AG09319 (cell line): ENCODE measurements around the gene C20orf141.

Source experiments
- DNase-seq: peaks from one replicate; pipeline ENCODE4 v3.0.0-alpha.2; 2010; ENCODE audit warnings: low read depth; ENCODE audit errors: extremely low read depth
- CTCF ChIP-seq: IDR thresholded peaks from 2 replicates; pipeline ENCODE4 v1.5.1; 2011; ENCODE audit warnings: low read depth, mild to moderate bottlenecking, inconsistent platforms, low read length, moderate library complexity

Gene C20orf141

GRCh38 chr20:2800521-2801285 is 14.1 kb upstream of the C20orf141 start, which contains the start of gene CPXM1:
CPXM1 (minus strand) TSS chr20:2800627; CDS start chr20:2800572, 55 bp downstream.
- no peak for DNase-seq
- TF ChIP-seq CTCF: no peak

GRCh38 chr20:2801286-2801728 is 13.5 kb upstream of the C20orf141 start:
- TF ChIP-seq CTCF: no peak
- DNase-seq: no peak

- DNase-seq: no peak
- TF ChIP-seq CTCF: no peak
These were observed 10.6 kb upstream of the C20orf141 start for GRCh38 chr20:2804041-2804828.

GRCh38 chr20:2804852-2805688 is 9.7 kb upstream of the C20orf141 start:
- DNase-seq: no peak
- no peak for TF ChIP-seq CTCF

- TF ChIP-seq CTCF: no peak
- no peak for DNase-seq
These were observed 9.0 kb upstream of the C20orf141 start for GRCh38 chr20:2805689-2806350.

- DNase-seq: no peak
- no peak for TF ChIP-seq CTCF
These were observed 8.5 kb upstream of the C20orf141 start for GRCh38 chr20:2806351-2806701.
